Upper lobe of left lung (tissue), 4 donors: Measurements from ENCODE around the gene ATP1A4.

Source experiments
- POLR2A ChIP-seq, 4 donors: fragments of 450-650 bp; IDR thresholded peaks; one replicate each; pipeline ENCODE4 v1.5.1; 2016 to 2017; ENCODE audit warnings: antibody characterized with exemption in 4 of 4, mild to moderate bottlenecking in 2 of 4
- POLR2AphosphoS5 ChIP-seq, 2 donors: sonication (generic); formaldehyde crosslinking; IDR thresholded peaks; one replicate each; pipeline ENCODE4 v1.5.1; 2017; ENCODE audit warnings: antibody characterized with exemption in 2 of 2
- TF ChIP-seq, protein P1 (sequence below), 6 experiments: fragments of 450-650 bp in 4 of 6; fragments of 200-600 bp in 2 of 6; sonication (generic) in 2 of 6; IDR thresholded peaks; one replicate each; pipeline ENCODE4 v1.5.1; 2016 to 2019; ENCODE audit warnings: antibody characterized with exemption in 6 of 6

DNA sequence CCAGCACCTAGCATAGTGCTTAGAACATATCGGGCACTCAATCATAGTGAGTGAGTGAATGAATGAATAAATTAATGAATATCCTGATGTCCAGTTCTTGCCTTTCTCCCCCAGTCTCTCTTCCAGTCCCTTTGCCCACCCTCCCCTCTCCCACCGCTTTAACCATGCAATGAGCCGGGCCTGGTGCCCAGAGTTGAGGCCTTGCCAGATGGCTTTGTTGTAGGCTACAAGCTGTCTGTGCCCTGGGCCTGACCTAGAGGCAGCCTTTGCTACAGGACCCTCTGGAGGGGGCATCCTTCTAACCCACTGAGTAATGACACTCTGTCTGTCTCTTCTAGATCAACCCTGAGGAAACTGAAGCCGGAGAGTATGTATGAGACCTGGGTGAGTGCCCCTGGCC lies 45.8 kb downstream of the ATP1A4 start:
- TF ChIP-seq, protein P1, sequence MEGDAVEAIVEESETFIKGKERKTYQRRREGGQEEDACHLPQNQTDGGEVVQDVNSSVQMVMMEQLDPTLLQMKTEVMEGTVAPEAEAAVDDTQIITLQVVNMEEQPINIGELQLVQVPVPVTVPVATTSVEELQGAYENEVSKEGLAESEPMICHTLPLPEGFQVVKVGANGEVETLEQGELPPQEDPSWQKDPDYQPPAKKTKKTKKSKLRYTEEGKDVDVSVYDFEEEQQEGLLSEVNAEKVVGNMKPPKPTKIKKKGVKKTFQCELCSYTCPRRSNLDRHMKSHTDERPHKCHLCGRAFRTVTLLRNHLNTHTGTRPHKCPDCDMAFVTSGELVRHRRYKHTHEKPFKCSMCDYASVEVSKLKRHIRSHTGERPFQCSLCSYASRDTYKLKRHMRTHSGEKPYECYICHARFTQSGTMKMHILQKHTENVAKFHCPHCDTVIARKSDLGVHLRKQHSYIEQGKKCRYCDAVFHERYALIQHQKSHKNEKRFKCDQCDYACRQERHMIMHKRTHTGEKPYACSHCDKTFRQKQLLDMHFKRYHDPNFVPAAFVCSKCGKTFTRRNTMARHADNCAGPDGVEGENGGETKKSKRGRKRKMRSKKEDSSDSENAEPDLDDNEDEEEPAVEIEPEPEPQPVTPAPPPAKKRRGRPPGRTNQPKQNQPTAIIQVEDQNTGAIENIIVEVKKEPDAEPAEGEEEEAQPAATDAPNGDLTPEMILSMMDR (IDR thresholded peaks at IDR 0.05) = no peak
- no peak for TF ChIP-seq POLR2A (IDR thresholded peaks at IDR 0.05)
- TF ChIP-seq POLR2AphosphoS5 (IDR thresholded peaks at IDR 0.05) = no peak
